NCI-H128 (cell line): ENCODE data around the gene MRPL14.
"Not testable (repeated sequence)": the region's sequence is repeated elsewhere in the genome, so short reads cannot be mapped to it uniquely, and the experiment has no call there.

ENCODE experiments used
- DNase-seq: peaks from one replicate; lab custom pipeline; 2025; ENCODE audit not compliant: unreplicated experiment; lab: John Stamatoyannopoulos, UW

MRPL14 gene

DNA sequence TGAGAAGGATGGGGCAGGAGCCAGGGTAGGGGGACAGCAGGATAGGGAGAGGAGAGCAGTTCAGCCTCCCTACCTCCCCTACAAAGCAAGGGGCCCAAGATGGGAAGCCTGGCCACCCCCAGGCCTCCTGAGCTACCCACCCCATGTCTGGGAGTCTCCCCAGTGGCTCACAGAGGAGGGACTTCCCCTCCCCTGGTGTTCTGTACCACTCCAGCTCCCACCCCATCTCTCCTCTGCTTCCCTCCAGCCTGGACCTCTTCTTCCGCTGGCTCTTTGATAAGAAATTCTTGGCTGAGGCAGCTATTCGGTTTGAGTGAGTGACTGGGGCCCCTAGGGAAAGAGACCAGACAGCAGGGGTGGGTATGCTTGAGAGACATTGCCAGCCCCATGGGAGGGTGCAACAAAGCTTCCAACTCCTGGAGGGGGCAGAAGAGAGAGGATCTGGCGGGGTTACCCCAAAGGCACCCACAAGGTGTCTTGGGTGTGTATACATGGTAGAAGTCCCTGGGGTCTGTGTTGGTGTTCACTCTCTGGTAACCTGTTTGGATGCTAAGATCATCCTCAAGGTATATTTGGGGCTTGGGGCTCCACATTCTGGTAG lies 23.2 kb upstream of the MRPL14 start:
- no peak for DNase-seq

DNA sequence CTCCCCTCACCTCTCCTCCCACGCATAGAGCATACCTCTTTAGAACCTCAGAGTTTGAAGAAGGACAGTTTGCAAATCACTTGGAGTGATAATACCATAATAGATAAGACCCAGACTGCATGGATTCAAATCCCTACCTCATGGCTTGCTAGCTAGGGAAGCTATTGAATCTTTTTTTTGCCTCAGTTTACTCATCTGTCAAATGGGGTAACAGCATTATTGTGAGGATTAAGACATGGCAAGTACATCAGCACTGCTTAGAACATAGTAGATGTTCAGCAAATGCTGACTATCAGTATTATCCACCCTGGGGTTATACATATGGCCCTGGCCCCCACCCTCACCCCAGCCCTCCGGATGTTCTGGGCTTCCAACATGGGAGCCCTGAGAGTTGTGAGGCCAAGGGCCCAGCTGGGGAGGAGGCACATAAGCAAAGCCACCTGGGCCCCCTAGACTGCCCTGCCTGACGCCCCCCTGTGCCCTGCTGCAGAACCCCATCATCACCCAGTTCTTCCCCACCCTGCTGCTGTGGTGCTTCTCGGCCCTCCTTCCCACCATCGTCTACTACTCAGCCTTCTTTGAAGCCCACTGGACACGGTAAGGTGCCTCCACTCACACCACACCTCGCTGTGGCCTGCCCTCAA lies 22.2 kb upstream of the MRPL14 start:
- DNase-seq = no peak

DNA sequence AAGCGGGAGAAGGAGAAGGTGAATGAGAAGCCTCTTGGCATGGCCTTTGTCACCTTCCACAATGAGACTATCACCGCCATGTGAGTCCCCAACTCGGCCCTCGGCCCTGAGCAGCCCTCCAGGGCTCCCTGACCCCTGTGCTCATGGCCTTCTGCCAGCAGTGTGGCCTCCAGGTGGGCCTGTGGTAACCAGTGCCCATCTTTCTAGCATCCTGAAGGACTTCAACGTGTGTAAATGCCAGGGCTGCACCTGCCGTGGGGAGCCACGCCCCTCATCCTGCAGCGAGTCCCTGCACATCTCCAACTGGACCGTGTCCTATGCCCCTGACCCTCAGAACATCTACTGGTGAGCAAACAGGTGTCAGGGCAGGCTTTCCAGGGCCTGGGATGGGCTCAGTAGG lies 21.1 kb upstream of the MRPL14 start:
- no peak for DNase-seq

DNA sequence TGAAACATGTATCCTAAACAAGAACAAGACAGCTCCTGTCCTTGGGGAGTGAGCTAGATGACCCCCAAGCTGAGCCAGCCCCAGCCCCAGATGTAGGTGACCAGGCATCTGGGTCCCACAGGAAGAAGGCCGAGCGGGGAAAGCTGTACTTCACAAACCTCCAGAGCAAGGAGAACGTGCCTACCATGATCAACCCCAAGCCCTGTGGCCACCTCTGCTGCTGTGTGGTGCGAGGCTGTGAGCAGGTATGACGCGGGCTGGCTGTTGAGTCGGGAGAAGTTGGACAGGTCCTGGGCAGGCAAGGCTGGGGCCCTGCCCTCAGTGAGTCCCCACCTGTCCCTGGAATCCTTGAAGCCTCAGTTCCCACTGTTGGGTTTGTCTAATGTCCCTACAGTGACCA lies 20.0 kb upstream of the MRPL14 start:
- DNase-seq = no peak

DNA sequence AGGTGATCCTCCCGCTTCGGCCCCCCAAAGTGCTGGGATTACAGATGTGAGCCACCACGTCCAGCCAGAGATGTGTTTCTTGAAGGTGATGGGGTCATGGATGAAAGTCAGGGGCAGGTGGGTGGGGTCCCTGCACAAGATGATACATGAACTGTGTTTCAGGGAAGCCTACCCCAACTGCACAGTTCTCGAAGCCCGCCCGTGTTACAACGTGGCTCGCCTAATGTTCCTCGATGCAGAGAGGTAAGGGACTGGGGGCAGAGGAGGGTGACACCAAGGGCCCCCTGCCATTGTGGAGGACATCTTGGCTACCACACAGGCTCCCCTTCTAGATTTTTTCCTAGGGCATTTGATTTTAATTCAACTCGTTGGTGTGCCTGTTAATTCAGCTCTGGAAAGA lies 19.4 kb upstream of the MRPL14 start:
- DNase-seq = no peak

DNA sequence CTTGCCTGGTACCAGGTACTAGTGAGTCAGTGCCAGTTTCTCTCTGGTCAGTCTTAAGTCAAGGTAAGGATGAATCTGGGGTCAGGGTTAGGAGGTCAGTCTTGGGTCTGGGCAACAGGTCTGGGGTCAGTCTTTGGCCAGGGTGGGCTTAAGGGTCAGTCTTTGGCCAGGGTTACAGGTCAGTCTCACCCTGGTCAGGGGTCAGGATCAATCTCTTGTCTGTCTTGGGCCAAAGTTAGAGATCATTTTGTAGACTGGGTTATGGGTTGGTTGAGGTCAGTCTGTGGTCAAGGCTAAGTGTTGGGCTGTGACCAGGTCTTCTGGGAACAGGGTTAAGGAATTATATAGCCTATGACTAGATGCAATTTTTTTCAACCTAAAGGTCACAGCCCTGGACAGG lies 18.6 kb upstream of the MRPL14 start:
- no peak for DNase-seq

DNA sequence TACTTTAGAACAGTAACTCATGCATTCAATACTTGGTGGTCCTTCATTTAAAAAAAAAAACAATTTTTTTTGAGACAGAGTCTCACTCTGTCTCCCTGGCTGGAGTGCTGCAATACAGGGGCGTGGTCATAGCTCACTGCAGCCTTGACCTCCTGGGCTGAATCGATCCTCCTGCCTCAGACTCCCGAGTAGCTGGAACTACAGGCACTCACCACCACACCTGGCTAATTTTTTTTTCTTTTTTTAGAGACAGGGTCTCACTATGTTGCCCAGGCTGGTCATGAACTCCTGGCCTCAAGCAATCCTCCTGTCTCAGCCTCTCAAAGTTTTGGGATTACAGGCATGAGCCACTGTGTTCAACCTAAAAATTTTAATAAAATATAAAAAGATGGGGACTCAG lies 17.3 kb upstream of the MRPL14 start:
- not testable (repeated sequence) for DNase-seq

DNA sequence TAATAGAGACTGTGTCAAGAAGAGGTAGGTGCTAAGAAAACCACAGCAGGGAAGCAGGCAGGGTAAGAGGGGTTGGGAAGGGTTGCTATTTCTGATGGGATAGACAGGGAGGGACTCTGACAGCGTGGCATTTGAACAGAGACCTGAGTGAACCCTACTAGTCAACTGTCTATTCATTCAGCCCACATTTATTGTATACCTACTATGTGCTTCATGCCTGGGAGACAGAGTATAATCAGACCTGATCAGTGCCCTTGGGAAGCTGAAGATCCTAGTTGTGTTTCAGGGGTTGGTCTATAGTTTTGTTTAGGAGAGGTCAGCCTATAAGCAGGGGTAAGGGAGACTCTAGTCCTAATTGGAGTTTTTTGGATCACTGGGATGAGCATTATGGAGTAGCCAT lies 16.5 kb upstream of the MRPL14 start:
- no peak for DNase-seq

DNA sequence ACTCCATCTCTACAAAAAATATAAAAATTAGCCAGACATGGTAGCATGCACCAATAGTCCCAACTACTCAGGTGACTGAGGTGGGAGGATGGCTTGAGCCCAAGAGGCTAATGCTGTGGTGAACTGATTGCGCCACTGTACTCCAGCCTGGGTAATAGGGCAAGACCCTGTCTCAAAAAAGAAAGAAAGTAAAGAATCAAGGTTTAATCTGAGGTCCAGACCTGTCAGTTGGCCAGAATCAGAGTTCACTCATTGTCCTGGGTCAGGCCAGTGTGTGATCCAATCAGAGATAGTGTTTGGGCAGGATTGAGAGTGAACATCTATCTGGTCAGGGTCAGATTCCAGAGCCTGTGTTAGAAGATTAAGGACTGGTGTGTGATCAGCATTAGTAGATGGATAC lies 15.6 kb upstream of the MRPL14 start:
- no peak for DNase-seq

DNA sequence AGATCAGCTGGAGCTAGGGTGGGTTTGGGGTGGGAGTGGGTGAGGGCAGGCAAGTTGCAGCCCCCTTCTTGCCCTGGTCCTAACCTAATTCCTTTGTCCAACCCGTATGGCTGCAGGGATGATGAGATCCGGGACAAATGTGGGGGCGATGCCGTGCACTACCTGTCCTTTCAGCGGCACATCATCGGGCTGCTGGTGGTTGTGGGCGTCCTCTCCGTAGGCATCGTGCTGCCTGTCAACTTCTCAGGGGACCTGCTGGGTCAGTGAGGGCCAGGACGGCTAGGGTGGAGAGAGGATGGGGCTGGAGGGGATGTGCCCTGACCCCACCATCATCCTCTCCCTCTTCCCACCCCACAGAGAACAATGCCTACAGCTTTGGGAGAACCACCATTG lies 12.1 kb upstream of the MRPL14 start:
- no peak for DNase-seq

DNA sequence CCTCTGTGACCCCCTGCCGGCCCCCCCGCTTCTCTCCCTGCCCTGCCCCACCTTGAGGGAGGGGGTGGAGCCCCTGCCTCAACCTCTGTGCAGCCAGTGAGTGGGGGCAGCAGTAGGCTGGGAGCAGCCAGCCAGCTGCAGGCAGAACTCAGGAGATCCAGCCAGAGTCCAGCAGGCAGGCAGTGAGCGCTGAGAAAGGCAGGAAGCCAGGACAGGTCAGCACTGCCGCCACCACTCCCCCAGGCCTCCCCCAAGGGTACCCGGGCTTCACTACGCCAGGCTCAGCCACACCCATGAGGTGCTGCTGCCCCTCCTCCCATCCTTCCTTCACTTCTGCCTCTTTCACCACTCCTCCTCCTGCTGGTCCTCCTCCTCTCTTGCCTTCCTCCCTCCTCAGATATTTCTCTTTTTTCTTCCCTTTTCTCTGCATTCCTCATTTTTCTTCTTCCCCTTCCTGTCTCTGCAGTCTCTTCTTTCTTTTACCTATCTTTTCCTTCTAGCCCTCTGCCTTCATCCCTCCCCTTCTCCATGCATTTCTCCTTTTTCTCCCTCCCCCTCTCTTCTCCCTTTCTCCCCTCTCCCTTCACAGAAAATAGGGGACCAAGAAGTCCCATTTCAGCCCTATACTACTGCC lies 11.6 kb upstream of the MRPL14 start:
- no peak for DNase-seq

DNA sequence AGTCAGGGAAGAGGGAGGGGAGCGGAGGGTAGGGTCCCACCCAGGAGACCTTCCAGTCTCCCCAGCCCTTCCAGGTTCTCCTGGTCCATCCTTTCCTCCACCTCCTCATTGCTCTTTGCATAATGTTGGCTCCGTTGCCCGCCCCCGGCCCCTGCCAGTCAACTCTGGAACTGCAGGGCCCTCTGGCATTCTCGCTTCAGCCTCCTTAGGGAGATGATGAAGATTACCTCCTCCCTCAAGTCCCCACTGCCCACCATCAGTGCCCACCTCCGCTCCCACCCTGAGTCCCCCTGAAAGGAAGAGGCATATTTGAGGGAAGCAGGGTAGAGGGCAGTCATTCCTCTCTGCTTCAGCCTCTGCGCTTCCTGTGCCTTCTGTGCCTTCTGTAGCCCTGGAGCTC lies 8.6 kb upstream of the MRPL14 start:
- no peak for DNase-seq

DNA sequence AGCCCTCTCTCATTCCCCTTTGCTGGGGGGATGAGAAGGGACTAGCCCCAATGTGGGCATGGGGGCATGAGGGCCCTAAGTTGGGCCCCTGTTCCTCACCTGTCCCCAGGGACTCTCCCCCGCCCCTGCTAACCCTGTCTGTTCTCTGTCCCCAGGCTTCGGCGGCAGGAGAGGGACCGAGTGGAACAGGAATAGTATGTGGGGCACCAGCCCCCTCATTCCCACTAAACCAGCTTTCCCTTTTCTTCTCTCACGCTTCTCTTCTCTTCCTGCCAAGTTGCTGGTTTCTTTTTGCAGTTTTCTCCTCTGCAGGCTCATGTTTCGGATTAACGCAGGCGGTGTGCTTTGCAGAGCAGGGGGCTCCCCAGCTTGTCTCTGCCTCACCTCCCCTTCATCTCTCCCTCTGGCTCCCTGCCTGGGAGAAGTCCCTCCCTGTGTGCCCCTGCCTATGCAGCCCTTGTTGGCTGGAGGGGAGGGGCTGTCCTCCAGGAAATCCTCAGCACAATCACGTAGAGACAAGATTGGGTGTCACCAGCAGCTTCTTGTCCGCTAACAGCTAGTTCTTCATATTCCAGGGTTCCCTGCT lies 8.0 kb upstream of the MRPL14 start:
- DNase-seq = no peak

DNA sequence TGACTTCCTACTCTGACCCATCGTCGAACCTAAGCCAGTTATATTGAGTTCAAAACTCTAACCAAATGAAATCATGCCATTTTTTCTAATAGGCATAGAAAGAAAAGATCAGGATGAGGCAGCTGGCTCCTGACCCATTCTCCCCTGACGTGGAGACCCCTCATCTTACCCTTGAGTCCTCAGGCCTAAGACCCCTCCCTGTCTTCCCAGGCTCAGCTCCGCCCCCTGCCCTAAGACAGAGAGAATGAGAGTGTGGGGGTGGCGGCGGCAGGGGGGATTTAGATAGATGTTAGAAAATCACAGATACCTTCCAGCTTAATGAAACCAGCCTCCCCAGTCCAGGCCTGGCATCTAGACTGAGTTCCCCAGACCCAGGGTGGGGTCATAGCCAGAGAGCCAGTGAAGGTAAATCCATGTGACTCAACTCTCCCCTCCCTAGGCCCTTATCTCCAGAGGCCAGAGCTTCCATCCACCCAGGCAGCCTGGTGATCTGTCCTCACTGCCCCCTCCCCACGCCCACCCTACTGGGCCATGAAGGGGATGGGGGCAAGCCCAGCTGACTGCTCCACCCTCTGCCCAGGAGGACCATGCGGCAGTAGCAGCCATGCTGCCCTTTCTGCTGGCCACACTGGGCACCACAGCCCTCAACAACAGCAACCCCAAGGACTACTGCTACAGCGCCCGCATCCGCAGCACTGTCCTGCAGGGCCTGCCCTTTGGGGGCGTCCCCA lies 6.9 kb upstream of the MRPL14 start:
- DNase-seq = no peak

DNA sequence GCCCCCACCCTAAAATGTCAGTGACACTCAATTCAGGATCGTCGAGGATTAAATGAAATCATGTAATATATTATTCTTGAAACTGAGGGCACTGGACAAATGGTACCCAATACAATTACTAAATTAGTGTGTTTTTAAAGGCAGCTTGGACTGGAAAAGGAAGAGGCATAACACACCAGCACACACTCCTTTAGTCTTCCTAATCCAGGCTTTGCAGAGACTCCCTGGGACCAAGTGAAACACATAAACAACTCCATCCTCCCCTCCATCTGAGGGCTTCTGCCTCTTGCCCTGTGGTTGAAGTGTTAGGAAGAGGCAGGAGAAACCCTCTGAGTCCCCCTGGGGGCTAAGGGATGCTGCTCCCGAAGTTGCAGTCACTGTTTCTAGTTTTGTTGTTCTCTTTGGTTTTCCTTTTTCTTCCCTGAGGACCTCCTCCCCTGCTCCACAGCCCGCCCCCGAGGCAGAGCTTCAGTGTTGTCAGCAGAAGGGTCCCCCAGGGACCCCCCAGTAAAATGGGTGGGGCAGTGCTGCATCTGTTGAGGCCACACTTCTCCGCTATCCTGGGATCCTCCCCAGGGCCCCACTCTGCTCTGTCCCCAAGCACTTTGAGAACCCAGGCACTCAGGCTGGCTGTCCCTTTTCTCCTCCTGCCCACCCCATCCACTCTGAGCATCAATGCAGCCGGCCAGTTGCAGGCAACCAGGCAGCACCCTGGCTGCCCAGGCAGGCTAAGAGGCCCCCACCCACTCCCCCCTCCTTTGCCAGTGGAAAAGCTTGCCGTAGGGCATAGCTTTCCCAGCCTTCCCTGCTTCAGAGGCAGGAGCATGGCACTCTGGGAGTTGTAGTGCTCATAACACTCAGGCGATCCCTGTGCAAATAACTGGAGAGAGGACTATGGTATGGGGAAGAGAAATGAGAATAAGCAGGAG lies 6.0 kb upstream of the MRPL14 start:
- DNase-seq = no peak

DNA sequence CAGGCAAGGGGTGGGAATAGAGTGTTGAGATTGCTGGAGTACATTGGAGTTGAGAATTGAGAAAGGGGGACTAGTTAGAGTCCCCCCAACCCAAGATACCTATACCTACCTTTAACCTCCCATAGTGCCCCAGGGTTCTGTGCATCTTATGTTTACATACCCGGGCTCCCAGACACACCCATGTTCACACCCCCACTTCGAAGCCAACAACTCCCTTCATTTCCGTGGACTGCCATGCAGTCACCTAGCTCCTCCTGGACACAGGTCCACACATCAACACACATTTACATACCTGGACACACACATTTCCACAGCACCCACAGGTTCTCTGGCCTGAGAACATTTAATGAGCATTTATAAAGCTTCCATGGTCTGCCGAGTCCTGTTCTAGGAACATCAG lies 5.2 kb upstream of the MRPL14 start:
- no peak for DNase-seq

DNA sequence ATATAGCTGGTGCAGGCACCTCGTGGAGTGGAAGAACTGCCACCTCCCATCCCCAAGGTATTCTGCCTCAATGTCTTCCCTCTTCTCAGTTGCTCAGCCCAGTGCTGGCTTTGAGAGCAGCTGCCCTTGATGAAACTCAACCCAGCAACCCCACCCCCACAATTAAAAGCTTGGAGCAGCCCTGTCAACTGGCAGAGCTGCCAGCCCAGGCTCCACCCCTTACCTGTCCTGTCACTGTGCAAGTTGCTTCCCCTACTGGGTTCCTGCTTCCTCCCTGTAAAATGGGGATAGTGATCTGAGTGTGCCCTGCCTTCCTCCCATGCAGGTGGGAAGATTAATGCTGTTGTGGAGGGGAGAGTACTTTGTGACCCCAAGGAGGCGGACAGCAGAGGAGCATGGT lies 4.6 kb upstream of the MRPL14 start:
- DNase-seq = peak; percentile 11

DNA sequence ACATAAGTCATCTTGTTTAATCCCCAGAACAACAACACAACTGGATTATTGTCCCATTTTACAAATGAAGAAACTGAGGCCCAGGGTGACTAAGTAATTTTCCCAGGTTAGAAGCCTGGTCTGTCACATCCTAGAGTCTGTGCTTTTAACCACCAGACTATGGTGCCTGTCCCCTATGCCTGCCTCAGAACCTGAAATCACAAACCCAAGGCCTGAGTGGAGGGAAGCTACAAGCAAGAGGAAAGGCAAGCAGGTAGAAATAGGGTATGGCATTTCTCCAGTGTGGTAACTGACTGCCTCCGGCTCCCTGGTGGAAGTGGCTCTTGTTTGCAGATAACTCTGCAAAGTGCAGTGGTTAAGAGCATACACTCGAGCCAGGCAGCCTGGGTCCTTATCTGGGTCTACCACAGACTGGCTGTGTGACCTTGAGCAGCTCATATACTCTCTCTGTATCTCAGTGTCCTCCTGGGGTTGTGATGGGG lies 2.6 kb upstream of the MRPL14 start:
- no peak for DNase-seq

DNA sequence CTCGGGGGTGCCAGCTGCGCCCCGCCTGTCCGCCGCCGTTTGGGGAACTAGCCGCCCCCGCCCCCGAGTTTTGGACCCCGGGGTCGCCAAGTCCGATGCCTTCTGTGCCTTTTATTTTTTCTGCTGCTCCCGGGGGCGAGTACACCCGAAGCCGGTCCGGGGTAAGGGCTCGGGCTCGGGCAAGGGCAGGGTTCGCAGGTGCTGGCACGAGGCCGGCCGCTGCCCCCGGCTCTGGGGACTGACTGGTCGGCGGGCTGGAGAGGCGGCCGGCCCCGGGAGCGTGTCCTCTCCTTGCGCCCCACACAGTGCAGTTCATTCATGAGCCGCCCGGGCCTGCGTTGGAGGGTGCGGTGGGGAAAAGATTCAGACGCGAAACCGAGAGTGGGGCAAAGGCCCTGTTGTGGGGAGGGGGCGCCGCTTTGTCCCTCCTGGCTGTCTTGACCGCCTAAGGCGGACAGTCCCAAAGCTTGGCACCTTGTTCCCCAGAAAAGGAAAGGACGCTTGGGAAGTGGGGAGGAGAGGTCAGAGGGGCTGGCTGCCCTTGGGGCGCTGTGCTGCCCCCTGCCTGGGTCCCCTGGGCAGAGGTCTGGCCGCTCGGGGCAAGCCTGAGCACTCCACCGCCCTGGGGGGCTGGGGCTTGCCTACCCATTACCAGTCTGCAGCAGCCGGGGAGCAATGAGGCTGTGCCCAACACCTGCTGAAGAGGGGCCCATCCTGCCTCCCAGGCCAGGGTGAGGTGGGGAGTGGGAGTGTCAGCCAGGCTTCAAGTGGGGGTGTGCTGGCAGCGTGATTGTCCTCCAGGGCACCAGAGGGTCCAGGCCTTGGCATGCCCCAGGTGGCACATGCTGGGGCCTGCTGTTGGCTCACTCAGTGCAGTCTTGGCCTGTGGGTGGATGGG lies 1.0 kb upstream of the MRPL14 start:
- DNase-seq = no peak
